HG03571 (cell line): ENCODE data around the gene TARBP2.

Experiments
- ATAC-seq: cut with Tn5 transposase; IDR thresholded peaks from one replicate; pipeline ENCODE4 v1.9.1; 2021; ENCODE audit not compliant: unreplicated experiment

Gene TARBP2, protein sequence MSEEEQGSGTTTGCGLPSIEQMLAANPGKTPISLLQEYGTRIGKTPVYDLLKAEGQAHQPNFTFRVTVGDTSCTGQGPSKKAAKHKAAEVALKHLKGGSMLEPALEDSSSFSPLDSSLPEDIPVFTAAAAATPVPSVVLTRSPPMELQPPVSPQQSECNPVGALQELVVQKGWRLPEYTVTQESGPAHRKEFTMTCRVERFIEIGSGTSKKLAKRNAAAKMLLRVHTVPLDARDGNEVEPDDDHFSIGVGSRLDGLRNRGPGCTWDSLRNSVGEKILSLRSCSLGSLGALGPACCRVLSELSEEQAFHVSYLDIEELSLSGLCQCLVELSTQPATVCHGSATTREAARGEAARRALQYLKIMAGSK

DNA sequence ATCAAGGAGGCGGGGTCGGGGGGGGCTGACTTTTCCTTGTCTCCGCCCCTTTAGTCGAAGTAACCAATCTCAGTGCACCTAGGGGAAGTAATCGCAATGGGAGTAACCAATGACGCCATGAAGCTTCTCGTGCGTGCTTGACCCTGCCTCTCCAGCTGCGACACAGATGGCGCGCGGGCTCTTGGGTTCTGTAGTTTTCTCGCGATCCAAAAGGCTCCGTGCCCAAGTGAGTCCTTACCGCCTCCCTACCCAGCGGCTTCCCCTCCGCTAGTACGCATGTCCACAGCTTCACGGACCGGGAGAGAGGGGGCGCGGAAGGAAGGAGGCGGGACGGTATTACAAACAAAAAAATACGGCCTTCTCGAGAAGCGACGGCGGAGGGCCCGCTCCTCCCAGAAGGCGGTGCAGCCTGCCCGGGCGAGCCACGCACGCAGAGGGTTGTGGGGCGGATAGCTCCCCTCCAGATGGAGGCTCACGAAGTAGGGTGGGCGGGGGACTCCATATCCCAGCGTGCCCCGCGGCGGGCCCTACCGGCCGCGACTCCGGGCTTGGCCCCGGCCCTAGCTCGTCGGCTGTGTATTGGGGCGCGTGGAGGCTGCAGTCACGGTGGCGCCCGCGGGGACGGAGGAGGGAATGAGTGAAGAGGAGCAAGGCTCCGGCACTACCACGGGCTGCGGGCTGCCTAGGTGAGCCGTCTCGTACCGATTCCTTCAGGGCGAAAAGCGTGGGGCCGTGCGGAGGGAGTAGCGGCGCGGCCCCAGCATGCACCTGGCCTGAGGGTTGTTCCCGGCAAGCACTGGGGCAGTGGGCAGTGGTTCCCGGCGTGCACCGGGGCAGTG is at the start of gene TARBP2:
TSS of gene TARBP2 (plus strand) at position 508 of the 839 bp plus-strand sequence. CDS start at position 634, 126 bp downstream.
- ATAC-seq, result peak; percentile 63

DNA sequence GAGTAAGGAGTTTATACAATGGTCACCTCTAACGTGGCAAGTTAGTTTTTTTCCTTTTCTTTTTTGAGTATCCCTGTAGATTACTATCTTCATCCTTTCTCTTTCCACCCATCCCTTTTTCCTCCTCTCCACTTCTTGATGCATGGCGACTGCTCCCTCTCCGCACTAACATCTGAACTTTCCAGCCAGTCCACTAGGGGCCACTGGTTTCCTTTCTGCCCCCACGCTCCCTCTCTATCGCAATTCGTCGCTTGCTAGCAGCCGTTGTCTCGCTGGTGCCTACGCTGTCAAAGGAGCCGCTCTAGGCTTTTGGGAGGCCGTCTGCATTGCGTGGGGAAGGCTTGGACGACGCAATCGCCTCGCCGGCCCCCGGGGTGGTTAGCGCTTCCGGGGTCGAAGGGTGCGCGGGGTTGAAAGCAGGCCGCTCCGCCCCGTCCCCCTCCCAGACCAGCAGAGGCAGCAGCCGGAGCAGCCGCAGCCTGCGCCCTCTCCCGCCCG is 49.4 kb upstream of the TARBP2 start, which contains the start of gene PCBP2:
TSS of gene PCBP2 (plus strand) at position 442 of the 498 bp plus-strand sequence. CDS start 2,699 bp downstream, outside the sequence.
- ATAC-seq, result peak; percentile 94

DNA sequence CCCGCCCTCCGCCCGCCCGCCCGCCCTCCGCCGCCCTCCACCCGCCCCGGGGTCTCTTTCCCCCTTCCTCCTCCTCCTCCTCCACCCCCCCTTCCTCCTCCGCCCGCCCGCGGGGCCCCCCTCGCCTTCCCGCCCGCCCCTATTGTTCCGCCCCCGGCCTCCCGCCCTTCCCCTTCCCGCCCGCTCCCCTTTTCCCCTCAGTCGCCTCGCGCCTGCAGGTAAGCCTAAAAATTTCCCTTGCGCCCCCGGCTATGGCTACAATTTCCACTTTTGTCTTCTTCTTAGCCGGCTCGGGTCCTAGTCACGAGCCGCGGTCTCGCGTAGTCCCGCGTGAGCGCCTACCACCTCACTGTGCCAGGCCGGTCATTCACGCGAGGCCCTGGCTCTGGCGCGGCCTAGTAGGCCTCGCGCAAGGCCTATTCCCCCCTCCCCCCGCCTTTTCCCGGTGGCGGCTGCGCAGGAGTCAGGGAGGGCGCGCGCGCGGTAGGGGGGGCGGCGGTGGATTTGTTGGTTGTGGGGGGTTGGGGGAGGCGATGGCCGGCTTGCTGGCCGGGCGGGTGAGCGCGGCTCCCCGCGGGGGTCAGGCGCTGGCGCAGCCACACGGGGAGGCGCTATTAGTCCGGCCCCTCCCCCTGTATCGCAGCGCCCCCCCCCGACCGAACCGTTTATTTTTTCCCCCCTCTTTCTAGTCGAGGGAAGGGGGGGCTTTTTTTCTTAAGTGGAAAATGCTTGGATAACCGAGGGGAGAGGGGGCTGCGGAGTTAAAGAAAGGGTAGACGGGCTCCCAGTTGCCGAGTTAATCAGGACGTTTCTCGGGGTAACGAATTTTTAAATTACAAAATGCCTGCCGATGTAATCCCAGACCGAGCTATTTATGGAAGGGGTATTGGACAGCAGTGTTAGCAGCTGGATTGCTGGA is 48.7 kb upstream of the TARBP2 start:
- no peak for ATAC-seq

DNA sequence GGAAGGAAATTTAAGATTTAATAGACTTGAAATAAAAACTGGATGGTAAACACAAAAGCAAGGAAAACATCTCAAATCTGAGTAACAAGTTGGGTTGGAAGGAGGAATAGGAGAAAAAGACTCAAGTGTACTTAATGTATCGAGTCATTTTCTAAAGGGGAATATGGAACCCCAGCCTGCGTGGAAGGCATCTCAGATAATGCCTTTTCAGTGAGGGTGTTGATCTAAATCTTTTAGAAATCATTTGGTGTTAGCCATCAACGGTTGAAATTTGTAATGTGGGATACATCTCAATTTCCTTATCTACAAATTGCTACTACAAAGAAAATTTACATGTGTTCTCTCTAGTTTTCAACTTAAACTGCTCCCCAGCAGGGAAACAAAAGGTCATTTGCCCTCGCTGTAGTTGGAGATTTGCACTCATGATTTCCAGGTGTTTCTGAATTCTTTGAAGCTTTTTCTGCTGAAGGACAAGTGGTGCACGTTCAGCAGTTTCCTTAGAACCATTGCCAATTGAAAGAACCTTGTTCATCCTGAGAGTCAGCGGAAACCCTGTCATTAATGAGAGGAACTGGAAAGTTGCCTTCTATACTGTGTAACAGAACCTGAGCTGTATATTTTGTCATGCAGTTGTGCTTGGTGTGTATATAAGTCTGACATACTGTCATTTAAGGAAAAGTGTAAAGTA is 47.0 kb upstream of the TARBP2 start:
- no peak for ATAC-seq

DNA sequence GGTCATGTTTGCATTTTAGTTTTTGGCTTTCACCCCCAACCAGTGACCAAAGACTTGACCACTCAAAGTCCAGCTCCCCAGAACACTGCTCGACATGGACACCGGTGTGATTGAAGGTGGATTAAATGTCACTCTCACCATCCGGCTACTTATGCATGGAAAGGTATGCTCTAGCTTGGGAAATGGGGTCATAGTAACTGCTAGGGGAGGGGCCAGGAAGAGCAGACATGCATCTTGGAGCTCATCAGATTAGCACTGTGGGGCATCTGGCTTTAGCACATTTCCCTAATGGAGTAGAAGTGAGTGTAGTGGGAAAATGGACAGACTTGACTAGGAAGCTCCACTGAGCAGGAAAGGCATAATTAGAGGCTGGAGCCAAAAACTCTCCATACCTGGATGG is 46.4 kb upstream of the TARBP2 start:
- ATAC-seq, result no peak

DNA sequence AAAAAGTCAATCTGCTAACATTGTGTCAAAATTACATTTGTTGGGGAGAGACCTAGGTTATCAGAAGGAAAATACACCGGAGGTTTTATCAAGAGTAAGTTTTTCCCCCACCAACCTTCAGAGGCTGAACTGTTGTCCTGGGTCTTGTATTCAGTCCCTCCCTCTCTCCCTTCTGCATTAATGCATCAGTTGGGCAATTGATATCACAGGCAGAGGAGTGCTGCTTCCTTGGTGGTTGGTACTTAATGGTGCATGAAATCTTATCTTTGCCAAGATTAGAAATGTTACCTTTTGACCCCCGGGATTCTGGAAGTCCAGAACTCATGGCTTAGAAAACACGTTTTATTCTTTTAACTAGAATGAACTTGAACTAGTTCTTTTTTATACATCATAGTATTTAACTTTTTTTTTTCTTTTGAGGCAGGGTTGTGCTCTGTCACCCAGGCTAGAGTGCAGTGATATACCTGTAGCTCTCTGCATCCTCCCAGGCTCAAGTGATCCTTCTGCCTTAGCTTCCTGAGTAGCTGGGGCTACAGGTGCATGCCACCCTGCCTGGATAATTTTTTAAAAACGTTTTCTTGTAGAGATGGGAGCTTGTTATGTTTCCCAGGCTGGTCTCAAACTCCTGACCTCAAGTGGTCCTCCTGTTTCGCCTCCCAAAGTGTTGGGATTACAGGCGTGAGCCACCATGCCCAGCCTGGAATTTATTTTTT is 44.3 kb upstream of the TARBP2 start:
- no peak for ATAC-seq

DNA sequence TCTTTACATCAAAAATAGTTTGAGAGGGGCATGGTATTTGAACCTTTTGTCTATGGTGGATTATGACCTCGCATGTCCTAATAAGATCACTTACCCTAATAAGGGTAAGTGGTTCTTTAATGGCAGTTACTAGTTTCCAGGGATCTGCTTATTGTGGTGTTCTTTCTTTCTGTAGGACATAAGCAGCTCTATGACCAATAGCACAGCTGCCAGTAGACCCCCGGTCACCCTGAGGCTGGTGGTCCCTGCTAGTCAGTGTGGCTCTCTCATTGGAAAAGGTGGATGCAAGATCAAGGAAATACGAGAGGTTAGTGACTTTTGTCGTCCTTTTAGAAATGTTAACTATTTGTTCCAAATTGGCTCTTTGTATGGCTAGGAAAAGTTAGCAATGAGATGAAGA is 42.0 kb upstream of the TARBP2 start:
- no peak for ATAC-seq

DNA sequence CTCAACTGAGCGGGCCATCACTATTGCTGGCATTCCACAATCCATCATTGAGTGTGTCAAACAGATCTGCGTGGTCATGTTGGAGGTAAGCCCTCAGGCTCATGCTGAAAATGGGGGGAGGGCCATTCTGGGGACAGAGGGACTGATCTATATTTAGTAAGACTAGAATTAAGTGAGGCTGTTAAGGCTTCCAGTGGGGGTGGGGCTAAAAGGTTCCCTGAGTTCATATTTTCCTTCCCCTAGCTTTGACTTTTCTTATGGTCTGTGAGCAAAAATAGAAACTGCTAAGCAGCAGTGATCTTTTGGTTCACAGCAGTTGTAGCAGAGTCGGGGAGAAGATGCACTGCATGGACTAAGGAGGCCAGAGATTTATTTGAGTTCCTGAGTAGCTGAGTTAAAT is 40.0 kb upstream of the TARBP2 start:
- no peak for ATAC-seq

DNA sequence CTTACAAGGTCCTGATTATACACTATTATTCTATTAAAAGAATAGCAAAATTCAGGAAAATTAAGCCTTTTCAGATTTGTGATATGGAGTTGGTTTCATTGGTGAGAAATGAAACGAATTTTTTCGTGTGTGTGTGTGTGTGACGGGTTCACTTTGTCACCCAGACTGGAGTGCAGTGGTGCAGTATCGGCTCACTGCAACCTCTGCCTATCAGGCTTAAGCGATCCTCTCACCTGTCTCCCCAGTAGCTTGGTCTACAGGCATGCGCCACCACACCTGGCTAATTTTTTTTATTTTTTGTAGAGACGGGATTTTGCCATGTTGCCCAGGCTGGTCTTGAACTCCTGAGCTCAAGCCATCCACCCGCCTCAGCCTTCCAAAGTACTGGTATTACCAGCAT is 39.5 kb upstream of the TARBP2 start:
- ATAC-seq, result no peak

DNA sequence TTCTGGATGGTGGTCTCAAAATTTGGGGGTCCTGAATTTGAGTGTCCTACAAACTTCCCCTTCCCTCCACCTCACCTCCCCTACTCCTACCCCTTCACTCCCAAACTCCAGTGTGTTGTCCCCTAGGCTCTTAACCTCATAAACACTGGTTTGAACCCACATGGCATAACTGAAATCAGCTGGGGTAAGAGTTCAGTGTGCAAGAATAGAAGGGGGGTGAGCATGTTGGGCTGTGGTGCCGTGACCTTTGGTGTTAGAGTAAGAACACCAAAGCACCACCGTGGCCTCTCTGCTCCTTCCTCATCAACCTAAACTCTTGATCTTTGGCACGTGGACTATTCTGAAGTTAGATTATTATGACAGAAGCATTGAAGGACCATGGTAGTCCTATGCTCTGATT is 38.1 kb upstream of the TARBP2 start:
- ATAC-seq, result no peak

DNA sequence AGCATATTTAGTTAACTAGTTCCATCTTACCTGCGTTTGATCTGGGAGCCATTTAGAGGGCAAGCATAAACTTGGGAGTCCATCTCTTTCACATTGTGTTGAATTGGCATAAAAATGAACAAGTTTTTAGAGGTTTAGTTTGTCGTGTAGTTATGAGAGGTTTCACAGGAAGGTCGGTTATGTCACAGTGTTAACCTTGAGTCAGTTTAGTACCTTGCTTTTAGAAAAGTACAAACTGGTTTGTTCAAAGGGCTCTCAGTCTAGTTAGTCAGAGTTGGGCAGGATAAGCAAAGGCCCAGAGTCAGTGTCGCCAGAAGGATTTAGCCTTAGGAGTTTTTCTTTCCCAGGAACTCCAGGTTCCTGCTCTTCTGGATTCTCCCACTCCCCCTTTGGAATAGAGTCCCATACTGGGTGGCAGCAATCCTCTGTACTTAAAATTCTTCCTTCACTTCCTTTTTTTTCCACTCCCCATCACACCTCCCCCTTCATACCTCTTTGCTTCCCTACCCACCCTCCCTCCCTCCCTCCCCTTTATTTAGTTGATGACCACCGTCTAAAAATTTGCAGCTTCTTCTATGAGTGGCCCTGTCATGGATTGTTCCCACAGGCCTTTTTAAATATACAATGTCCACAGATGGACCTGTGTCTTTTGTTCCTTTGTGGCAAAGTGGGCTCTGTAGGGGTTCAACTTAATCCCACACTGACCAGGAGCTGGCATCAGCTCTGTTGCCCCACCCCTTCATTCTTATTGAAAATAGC is 37.1 kb upstream of the TARBP2 start:
- ATAC-seq, result no peak

DNA sequence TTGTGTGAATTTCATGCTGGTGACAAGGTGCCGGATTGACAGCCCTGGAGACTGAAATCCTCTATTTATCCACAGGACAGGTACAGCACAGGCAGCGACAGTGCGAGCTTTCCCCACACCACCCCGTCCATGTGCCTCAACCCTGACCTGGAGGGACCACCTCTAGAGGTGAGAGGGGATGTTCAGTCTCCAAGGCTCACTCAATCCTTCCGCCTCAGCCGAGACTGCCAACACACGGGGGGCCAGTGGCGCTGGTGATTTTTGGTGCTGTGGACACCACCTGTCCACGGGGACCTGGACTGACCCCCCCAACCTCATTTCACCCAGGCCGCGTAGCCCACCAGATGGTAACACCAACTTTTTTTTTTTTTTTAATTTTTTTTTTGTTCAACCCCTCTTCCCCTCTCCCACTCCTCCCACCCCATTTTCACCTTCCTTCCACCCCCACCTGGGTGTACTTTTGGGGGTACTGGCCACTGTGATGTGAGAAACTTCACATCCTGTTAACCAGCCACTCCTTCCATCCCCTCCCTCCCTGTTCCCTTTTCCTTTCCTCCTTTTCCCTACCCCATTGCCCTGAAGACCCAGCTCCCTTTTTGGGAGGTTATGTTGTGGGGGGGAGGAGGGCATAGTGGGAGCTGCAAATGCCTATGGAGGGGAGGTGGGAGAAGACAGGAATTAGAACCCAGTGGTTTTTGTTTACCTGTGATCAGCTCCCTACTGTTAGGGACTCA is 36.2 kb upstream of the TARBP2 start:
- no peak for ATAC-seq

DNA sequence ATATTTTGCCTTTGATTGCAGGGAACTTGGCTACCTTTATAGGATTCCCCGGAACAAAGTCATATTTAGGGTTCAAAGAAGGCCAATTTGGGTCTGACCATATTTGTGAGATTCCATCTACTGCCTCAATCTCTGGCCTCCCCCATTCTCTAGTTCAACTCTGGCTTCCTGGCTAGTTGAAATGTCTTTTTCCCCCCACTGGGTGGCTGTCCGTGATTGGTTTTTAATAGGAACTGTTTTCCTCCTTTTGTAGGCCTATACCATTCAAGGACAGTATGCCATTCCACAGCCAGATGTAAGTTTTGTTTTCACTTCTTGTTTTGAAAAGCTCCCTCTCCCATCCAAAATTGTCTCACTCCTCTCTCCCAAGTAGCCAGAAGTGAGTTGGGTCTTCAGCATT is 35.4 kb upstream of the TARBP2 start:
- ATAC-seq, result no peak

DNA sequence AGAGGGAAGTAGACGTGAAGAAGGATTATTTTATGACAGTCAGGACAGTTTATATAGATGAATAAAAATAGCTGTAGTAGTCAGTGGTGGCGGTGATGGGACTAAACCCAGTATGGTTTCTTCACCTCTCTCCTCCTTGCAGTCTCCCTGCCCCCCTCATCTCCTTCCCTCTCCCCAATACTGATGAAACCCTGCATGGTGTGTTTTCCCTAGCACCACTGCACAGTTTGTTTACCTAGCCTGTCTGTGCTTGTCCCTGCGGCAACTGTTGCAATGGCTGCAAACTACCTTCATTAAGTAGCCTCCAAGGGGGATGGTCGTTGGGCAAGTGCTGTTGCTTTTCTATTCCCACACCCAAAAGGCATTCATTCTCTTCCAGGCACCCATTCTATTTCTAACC is 34.4 kb upstream of the TARBP2 start:
- ATAC-seq, result no peak

DNA sequence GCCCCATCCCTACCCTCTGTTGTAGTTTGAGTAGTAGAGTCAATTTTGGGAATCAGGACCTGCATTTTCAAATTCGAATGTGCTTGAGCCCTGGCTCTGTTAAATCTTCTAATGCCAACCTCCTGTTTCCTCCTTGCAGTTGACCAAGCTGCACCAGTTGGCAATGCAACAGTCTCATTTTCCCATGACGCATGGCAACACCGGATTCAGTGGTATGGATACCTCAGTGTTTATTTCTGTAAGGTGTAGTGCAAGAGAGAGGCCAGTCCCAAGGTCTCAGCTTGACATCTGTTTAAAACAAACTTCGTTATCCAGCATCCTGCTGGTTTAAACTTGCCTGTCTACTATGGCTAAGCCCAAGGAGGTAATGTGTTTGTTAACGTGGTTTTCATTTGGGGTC is 34.0 kb upstream of the TARBP2 start:
- no peak for ATAC-seq

DNA sequence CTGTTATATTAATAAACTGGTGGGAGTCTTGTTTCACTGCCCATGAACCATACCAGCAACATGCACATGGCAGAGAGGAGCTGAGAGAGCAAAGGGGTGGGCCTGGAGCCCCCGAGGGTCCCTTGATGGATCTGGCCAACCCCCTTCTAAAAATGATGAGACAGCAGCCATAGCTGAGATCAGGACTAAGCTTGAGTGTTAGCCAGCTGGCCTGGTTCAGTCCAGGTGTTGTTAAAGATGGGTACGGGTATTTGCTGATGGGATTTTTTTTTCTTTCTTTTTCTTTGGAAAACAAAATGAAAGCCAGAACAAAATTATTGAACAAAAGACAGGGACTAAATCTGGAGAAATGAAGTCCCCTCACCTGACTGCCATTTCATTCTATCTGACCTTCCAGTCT is 33.2 kb upstream of the TARBP2 start:
- ATAC-seq, result no peak

DNA sequence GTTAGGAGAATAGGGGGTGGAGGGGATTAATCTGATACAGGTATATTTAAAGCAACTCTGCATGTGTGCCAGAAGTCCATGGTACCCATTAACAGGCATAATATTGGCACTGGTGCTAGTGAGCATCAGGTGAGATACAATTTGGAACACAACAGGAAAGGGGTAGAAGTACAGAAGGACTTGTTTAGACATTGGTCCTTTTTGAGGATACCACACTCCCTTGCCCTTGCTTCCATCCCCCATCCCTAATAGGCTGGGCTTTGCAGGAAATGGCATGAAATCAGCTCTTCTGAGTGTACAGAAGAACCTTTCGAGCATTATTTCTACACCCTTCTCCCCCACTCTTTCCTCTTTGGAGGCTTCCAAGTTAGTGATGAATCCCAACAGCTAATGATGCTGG is 32.8 kb upstream of the TARBP2 start:
- ATAC-seq, result no peak

DNA sequence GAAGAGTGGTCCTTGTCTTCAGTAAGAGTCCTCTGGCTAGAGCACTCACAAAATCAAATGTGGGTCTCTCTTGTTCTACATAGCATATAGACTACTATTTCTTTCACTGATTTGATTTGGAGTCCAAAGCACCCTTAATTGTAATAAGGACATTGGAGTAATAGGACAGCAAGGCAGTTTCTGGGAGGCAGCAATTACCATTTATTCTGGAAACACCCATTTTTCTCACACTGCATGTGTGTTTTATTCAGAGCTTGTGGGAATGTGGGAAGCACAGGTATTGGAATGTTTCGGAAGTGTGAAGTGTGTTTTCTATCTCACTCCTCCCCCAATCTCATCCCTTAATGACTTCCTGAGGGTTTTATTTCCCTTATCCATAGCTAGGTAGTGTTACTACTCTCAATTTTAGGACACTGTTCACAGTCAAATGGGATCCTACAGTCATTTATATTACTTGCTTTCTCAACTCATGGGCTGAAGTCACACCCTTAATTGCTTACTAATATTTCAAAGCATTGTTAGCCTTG is 29.0 kb upstream of the TARBP2 start:
- no peak for ATAC-seq
